CD4-positive, alpha-beta T cell treated with Interleukin-21 for 1 hour (primary cell): ENCODE results near the gene DHRS11.

Experiments
- DNase-seq: peaks from one replicate; pipeline ENCODE4 v3.0.0-alpha.2; 2020

Gene DHRS11

DNA sequence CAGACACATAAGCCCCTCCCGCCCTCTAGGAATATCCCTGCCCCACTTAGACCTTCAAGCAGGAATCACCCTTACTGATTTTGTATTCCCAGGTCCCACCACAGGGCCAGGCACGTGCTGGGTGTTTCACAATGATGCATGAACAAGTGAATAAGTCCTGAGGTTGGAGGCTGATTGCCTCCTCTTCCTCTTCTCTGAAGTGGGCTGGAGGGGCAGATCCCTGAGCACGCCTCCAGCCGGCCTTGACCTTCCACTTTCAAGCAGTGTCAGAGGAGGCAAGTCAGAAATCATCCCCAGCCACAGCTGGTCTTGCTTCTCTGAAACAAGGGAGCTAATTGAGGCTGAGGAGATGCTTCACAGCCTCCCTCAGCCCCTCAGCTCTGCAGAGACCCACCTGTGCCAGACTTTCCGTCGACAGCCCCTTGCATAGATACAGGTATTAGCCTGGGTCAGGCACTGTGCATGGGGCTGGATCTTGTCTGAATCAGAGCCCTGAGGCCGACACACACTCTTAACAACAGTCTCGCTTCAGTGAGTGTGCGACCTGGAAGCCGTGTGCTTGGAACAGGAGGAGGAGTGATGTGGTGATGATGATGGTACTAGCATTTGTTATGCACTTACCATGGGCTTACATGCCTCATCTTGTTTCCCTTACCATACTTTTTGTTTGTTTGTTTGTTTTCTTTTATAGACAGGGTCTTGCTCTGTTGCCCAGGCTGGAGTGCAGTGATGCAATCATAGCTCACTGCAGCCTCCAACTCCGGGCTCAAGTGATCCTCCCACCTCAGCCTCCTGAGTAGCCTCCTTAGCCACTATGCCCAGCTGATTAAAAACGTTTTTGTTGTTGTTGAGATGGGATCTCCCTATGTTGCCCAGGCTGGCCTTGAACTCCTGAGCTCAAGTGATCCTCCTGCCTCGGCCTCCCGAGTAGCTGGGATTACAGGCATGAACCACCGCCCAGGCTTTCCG is 24.7 kb downstream of the DHRS11 start:
- DNase-seq: no peak

DNA sequence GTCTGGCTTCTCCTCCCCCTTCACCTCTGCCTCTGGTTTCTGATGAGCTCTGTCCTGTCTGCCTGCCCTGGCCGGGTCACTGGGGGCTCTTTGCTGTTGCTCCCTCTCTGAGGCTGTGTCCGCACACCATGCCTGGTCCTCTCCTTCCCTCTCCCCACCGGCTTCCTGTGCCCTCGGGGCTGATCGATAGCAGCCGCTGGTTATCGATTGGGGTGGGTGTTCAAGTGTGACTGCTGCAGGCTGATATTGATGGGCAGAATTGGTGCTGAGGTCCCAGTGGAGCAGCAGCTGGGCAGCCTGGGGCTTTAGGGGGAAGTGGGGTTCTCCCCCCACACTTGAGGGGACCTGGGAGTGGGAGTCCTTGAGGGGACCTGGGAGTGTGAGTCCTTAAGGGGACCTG is 26.1 kb downstream of the DHRS11 start:
- no peak for DNase-seq

DNA sequence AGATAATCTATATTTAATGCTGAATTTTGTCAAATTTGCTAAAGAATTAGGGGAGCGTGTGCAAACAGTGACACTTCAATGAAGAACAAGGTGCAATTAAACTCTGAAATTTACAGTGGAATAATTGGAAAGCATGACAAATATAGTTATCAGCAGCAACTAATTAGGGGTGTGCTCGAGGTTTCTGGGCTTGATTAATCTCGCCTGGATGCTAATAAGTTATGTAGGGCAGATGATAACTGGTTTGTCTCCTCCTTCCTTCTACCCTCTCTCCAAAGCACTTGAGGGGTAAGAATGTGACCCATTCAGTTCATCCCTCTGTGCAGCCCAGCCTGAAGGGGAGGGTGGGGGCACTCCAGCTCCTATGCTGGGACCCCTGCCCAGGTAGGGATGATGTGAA is 31.6 kb downstream of the DHRS11 start:
- DNase-seq: no peak

DNA sequence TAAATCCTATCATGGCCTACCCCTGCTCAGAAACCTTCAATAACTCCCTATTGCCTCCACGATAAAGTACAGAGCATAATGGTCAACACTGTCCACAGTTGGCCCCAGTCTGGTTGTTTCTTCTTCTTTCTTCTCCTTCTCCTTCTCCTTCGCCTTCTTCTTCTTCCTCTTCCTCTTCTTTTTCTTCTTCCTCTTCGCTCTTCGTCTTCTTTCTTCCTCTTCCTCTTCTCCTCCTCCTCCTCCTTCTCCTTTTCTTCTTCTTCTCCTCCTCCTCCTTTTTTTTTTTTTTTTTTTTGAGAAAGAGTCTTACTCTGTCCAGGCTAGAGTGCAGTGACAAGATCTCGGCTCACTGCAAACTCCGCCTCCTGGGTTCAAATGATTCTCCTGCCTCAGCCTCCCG is 33.5 kb downstream of the DHRS11 start:
- DNase-seq: no peak

DNA sequence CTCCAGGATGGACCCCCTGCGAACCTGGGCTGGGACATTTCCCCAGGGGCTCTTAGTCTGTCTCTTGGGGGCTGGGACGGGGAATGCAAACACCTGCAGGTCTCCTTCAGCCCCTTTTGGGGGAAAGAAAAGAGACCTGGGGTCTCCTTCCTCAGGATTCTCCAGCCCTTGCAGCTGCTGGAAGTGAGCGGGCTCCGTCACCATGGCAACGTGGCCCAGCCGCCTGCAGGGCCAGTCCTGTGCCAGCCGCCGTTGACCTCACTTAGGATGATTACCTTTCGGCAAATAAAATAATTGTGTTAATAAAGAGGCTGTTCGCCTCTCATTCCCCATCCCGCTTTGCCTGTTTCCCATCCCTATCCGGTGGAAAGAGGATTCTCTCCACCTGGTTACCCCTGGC is 35.4 kb downstream of the DHRS11 start:
- no peak for DNase-seq

DNA sequence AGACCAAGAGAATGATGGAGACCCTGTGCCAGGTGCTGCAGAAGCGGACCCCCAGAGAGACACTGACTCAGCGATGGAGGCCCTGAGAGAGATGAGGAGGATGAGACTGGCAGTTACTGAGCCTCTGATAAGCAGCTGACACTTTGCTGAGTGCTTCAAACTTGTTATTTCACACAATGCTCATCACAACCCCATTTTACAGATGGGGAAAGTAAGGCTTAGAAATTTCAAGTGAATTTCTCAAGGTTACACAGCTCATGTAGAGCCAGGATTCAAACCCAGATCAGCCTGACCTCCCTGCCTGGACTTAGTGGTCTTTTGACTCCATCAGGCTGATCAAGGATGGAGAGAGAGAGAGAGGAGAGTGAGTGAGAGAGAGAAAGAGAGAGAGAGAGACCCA is 36.9 kb downstream of the DHRS11 start:
- no peak for DNase-seq

- peak; percentile 79 for DNase-seq
Measured at GRCh38 chr17:36629252-36629847, 37.7 kb downstream of the DHRS11 start.

- DNase-seq: no peak
Measured at GRCh38 chr17:36629970-36630502, 38.4 kb downstream of the DHRS11 start.

GRCh38 chr17:36631022-36631421 is 39.3 kb downstream of the DHRS11 start:
- no peak for DNase-seq

- DNase-seq: no peak
Measured at GRCh38 chr17:36632916-36633771, 41.5 kb downstream of the DHRS11 start.

- DNase-seq: no peak
Measured at GRCh38 chr17:36640346-36640745, 48.7 kb downstream of the DHRS11 start.

DNA sequence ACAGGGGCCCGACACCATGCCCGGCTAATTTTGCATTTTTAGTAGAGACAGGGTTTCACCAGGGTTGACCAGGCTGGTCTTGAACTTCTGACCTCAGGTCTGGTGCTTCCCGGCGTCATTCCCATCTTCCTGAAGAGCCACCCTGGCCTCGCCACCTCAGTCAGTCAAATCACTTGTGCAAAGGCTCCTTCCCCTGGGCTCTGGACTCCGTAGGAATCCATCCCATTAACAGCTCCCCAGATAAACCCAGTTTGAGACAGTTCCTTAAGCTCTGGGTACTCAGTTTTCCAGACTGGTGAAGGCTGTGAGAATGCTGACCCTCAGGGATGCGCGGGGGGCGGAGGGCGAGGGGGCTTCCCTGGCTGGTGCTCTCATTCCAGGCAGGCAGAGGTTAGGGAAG is 49.2 kb downstream of the DHRS11 start:
- no peak for DNase-seq

DNA sequence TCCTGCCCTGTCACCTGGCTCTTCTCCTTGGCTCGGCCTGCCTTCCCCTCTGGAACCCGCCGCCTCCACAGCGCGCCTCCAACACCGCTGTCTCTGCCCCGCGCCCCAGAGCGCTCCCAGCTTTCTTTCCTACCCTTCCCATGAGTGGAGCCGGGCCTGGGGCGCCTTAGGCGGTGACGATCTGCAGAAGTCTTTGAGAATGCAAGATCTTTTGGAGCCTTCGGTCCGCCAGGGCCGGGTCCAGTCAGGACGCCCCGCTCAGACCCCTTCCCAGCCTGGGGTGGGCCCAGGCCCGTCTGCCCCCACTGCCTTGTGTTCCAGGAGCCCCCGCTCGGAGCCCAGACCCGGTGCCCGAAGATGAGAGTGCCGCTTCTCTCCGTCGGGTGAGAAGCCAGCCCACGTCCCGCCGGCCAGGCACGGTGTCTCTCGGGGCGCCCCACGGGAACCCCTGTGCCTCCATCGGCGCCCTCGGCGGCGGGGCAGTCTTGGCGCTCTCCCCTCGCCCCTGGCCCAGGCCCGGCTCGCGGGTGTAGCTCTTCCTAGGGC is 49.7 kb downstream of the DHRS11 start:
- no peak for DNase-seq

GRCh38 chr17:36641877-36642845 is 50.5 kb downstream of the DHRS11 start:
- DNase-seq: no peak

GRCh38 chr17:36643086-36643685 is 51.5 kb downstream of the DHRS11 start:
- DNase-seq: no peak

GRCh38 chr17:36645422-36645821 is 53.7 kb downstream of the DHRS11 start:
- DNase-seq: no peak

- no peak for DNase-seq
Measured at GRCh38 chr17:36647636-36648035, 56.0 kb downstream of the DHRS11 start.

GRCh38 chr17:36650096-36650775 is 58.6 kb downstream of the DHRS11 start:
- DNase-seq: no peak
